Lower leg skin (tissue), 4 donors: ENCODE measurements around the gene LAMTOR2. TPM values are rescaled to one million over a fixed set of nuclear protein-coding genes. Genes with fewer than 3 reads are reported as not detected.
A peak's percentile ranks its signal among the peaks of the same experiment; 100 is the strongest.

Experiments used
- DNase-seq, 2 donors: peaks; one replicate each; pipeline ENCODE4 v3.0.0-alpha.2; 2019; ENCODE audit warnings: low spot score in 2 of 2
- H3K4me3 ChIP-seq: fragments of 200-600 bp; sonication (generic); 2 replicates; pipeline ENCODE4 v1.5.1; 2017; ENCODE audit warnings: mild to moderate bottlenecking, low read depth; ENCODE audit not compliant: poor library complexity, severe bottlenecking
- POLR2A ChIP-seq, 2 donors: fragments of 450-650 bp; IDR thresholded peaks; one replicate each; pipeline ENCODE4 v1.6.1; 2016 to 2017; ENCODE audit warnings: antibody characterized with exemption in 2 of 2, mild to moderate bottlenecking in 1 of 2, moderate library complexity in 1 of 2
- WGBS, 2 donors: methylation state at CpG; one replicate each; pipeline ENCODE4 v1.1.5; 2018; 5-methylcytosine and 5-hydroxymethylcytosine counted together
- intact Hi-C: fragments of 100-400 bp; cut with DNase I; formaldehyde crosslinking; loops from one replicate; pipeline ENCODE4 v1.15.0; 2023; ENCODE audit warnings: low total_unique reads
- total RNA-seq, 4 donors: library from RNA; depleted of rRNA; stranded (reverse); fragments of >200 nt; gene quantifications; one replicate each; pipeline ENCODE4 v1.1.0, GENCODE V29; 2016
- TF ChIP-seq, protein P1 (sequence below), 3 donors: fragments of 450-650 bp; IDR thresholded peaks; one replicate each; pipeline ENCODE4 v1.5.1; 2016; ENCODE audit warnings: antibody characterized with exemption in 3 of 3, mild to moderate bottlenecking in 3 of 3, moderate library complexity in 2 of 3

The LAMTOR2 gene
- total RNA-seq, 4 donors from 2014 or later = 41.8 to 64.5 (median 47.4) TPM

DNA sequence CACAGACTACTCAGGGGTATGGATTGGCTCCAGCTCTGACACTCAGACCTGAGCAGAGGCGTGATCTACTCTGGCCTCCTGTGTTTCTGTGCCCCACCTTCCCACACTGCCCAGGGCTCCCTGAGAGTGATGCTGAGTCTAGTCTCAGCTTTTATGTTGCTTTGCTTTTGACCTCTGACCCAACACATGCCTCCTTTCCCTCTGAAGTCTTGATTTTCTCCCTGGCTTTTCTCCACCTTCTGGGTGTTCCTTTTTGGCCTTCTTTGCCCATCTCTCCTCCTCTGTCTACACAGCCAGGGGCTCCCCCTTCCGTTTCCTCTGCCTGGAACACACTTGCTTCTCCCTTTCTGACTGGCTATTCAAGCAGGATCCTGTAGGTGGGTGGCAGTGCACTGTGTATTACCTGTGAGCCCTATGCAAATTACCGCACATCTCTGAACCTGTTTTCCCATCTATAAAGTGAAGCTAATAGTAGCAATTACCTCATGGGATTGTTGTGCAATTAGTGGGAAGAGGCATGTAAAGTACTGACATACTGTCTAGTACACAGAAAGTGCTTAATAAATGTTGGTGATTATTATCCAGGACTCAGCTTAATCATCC lies 41.4 kb downstream of the LAMTOR2 start:
- TF ChIP-seq, protein P1, sequence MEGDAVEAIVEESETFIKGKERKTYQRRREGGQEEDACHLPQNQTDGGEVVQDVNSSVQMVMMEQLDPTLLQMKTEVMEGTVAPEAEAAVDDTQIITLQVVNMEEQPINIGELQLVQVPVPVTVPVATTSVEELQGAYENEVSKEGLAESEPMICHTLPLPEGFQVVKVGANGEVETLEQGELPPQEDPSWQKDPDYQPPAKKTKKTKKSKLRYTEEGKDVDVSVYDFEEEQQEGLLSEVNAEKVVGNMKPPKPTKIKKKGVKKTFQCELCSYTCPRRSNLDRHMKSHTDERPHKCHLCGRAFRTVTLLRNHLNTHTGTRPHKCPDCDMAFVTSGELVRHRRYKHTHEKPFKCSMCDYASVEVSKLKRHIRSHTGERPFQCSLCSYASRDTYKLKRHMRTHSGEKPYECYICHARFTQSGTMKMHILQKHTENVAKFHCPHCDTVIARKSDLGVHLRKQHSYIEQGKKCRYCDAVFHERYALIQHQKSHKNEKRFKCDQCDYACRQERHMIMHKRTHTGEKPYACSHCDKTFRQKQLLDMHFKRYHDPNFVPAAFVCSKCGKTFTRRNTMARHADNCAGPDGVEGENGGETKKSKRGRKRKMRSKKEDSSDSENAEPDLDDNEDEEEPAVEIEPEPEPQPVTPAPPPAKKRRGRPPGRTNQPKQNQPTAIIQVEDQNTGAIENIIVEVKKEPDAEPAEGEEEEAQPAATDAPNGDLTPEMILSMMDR (IDR thresholded peaks at IDR 0.05) = no peak
- no peak for TF ChIP-seq POLR2A (IDR thresholded peaks at IDR 0.05)
- H3K4me3 ChIP-seq = no peak overlapping the region
- DNase-seq = no peak
- intact Hi-C loops = loop anchor here (2.0 kb wide), 1 partner anchor 37 kb away; no protein-coding TSS in a partner anchor
- WGBS, 2 donors = 41 to 59% methylated on average over 3 of the region's 3 CpGs

DNA sequence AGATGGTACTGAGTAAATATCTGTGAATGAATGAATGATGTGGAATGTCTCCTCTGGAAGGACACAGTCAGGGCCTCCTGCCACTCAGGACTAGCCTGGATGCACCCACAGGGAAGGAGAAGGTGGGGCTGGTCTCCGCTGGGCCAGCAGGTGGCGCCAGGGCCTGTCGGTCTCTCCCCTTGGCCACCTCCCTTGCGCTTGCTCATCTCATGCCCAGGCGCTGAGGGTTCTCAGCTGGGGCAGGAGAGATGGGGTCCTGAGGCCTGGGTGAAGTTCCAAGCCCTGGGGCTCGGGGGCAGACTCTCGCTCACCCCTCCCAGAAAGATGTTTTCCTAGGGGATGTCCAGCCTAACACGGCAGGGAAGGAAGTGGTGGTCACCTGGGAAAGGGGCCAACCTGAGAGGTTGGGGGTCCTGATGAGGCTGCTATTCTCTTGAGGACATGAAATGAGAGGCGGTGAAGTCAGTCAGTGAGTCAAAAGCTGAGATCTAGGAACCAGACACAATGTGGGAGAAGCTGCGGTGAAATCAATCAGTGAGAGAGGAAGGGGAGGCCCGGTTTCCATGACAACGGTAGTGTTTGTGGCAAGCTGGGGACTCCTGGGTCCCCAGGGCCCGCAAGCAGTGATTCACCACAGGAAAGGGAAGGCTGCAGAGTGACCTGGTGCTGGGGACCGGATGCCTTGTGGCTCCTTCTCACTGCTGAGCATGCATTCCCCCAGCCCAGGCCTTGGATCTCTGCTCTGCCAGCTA lies 42.2 kb downstream of the LAMTOR2 start:
- no peak for TF ChIP-seq POLR2A (IDR thresholded peaks at IDR 0.05)
- TF ChIP-seq, protein P1 (IDR thresholded peaks at IDR 0.05) = peak in 2 of 3 donors; percentile 77 to 94
- peak; percentile 92 to 98 for DNase-seq
- no peak overlapping the region for H3K4me3 ChIP-seq
- intact Hi-C loops = no loop called here
- WGBS, 2 donors = 5 to 24% methylated on average over 8 to 14 of the region's 14 CpGs

DNA sequence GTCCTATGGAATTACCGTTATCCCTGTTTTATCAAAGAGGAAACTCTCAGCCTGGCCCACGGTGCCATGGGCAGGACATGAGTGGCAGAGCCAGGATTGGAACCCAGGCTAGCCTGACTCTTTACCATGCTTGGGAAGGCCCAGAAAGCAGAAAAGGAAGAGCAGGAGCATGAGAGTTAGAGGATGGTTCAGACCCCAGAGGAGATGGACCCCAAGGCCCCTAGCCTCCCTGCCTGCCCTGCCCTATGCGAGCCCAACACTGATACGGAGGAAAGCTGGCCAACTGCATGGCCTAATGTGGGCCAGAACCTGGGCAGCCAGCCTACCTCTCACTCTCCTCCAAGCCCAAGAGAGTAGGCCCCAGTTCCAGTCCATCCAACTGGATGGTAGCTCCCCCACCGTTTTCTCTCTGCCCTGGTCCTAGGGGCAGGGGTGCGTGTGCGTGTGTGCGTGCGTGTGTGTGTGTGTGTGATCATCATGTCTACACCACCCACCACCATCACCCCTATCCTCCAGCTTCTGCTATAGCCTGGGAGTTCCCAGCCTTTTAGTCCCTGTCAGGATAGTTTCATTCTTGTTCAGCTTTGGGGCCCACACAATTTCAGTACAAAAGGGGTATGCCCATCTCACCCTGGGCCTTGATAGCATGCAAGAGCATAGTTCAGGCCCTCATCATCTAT lies 43.1 kb downstream of the LAMTOR2 start:
- DNase-seq = no peak
- TF ChIP-seq POLR2A (IDR thresholded peaks at IDR 0.05) = no peak
- TF ChIP-seq, protein P1 (IDR thresholded peaks at IDR 0.05) = no peak
- 67 to 88% methylated on average over 6 to 9 of the region's 9 CpGs for WGBS, 2 donors
- intact Hi-C loops = no loop called here
- no peak overlapping the region for H3K4me3 ChIP-seq

DNA sequence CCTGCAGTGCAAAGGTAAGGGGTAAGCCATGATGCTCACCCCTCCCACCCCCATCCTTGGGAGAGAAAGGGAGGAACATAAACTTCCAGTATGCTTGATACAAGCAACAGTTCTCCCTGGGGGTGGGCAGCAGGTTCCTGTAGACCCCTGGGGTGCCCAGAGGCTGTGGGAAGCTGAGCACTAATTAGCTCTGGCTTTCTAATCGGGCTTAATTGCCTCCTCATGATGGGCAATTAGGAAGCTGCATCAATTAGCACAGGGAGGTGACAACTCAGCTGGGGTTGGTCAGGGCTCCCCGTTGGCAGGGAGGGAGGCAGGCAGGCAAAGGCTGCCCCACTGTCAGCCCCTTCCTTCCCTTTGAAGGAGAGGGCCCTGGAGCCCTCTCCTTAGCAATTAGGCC lies 44.2 kb downstream of the LAMTOR2 start:
- TF ChIP-seq, protein P1 (IDR thresholded peaks at IDR 0.05) = no peak
- 42 to 48% methylated on average over 2 of the region's 2 CpGs for WGBS, 2 donors
- intact Hi-C loops = no loop called here
- H3K4me3 ChIP-seq = no peak overlapping the region
- no peak for DNase-seq

DNA sequence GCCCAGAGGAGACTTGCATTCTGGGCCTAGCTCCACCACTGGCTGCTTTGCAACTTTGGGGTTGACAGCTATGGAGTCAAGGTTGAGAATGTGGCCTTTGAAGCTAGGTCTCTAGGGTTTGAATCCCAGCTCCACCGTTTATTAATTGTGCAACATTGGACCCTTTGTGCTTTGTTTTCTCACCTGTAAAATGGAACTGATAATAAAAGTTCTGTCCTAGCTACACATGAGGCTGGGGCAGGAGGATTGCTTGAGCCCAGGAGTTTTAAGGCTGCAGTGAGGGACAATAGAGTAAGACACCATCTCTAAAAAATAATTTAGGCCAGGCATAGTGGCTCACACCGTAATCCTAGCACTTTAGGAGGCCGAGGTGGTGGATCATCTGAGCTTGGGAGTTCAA lies 44.7 kb downstream of the LAMTOR2 start:
- no peak overlapping the region for H3K4me3 ChIP-seq
- 72 to 82% methylated on average over 3 of the region's 3 CpGs for WGBS, 2 donors
- DNase-seq = no peak
- TF ChIP-seq POLR2A (IDR thresholded peaks at IDR 0.05) = no peak
- TF ChIP-seq, protein P1 (IDR thresholded peaks at IDR 0.05) = no peak
- intact Hi-C loops = no loop called here
